ENCODE measurements around the gene IQCM.
"Not testable (repeated sequence)": the region's sequence is repeated elsewhere in the genome, so short reads cannot be mapped to it uniquely, and the experiment has no call there.

IQCM gene

GRCh38 chr4:149555146-149555545, 260.5 kb downstream of the IQCM start:
- DNase-seq = no peak

- DNase-seq = no peak
These were observed 261.6 kb downstream of the IQCM start for GRCh38 chr4:149553959-149554520.

DNA sequence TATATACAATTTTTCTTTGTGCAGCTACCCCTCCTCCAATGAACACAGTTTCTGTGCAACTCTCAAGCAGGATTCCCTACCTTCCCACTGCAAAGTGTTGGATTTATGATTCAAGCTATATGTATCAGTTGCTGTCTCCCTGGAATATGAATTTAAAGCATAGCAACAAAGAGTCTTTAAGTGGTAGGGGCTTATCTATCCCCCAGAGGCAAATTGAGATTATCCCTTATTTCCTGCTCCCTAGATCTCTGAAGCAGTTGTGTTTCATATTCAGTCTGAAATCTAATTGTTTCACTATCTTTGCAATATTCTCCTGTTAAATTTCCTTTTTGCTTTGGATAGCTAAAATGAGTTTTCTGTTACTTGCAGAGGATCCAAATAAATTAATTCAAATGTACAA, 263.0 kb downstream of the IQCM start:
- DNase-seq = no peak

DNA sequence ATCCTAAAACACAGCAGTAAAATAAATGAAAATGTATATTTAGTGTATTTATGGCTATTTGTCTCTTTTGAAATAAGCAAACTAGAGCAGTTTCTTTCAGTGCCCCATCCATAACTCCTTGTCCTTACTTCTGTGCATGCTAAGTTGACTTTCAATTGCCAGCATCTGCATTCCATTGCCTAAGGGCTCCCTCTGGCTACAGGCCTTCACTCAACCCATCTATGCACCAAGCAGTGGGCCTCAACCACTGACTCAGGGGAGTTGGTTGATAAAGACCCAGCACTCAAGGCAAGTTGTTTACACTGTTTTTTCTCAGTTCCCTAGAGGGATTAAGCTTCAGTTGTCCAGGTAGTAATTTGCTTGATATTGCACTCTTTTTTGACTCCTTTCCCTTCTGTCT, 265.7 kb downstream of the IQCM start:
- DNase-seq = no peak

- DNase-seq = no peak
These were observed 280.9 kb downstream of the IQCM start for GRCh38 chr4:149534779-149535178.

DNA sequence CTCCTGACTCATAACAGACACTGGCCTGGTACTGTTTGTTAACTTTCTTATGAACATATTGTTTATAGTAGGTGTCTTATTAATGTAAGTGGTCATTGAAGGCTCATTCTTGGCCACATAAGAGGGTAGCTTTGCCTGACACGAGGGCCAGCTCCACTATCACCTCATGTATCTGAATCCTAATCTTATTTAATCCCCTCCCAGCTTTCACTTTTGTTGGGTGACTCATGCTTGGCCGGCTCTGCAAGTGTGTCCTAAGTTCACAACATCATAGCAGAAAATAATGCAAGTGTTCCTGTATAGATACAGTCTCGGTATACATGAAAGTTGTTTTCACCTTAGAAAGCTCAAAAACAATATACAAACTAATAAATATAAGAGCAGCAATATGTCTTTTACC, 283.8 kb downstream of the IQCM start:
- no peak for DNase-seq

DNA sequence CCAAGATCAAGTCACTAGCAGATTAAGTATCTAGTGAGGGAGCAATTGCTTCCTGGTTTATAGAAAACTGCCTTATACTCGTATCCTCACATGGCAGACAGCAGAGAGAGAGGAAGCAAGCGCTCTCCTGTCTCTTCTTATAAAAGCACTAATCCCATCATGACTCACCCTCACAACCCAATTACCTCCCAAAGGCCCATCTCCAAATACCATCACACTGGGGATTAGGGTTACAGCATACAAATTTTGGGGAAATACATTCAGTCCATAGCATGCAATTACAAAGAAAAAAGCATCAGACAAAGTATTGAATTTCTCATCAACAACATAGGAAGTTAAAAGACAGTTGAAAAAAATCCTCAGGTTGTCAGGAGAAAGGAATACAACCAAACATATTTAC, 292.6 kb downstream of the IQCM start:
- no peak for DNase-seq

- no peak for DNase-seq
These were observed 293.8 kb downstream of the IQCM start for GRCh38 chr4:149521611-149522425.

DNA sequence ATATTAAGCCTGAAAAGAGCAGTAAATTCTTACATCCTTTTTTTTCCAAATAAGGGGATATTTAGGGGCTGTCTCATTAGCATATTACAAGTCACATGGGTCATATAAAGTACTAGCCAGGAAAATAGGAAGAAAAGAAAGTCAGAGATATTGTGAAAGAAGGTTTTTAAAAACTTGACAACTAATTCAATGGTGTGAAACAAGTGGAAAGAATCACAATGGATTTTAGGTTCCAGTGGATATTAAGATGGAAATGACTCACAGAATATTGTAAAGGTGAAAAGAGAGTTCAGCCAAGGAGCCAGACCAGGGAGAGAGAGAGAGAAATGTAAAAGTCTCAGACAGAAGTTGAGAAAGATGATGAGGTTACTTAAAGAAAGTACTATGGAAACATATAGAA, 297.2 kb downstream of the IQCM start:
- no peak for DNase-seq

- no peak for DNase-seq
These were observed 302.6 kb downstream of the IQCM start for GRCh38 chr4:149513081-149513480.

DNA sequence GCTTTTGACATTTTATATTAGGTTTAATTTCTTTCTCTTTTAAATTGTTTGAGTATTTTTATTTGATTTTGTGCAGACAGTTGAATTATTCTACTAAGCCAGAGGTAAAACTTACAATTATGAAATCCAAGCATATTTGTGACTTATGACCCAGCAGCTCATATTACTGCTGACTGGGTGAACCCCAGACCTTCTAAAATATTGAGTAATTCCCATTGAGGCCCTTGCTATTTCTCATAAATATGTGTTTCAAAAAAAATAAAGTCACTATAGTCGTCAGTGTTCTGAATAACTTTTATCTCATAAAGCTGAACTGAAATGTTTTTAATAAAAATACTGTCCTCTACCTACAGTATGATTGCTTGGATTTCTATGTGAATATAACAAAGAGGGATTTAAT, 303.1 kb downstream of the IQCM start:
- no peak for DNase-seq

GRCh38 chr4:149511558-149512298, 303.9 kb downstream of the IQCM start:
- DNase-seq = no peak

- not testable (repeated sequence) for DNase-seq
These were observed 308.3 kb downstream of the IQCM start for GRCh38 chr4:149507309-149507708.

DNA sequence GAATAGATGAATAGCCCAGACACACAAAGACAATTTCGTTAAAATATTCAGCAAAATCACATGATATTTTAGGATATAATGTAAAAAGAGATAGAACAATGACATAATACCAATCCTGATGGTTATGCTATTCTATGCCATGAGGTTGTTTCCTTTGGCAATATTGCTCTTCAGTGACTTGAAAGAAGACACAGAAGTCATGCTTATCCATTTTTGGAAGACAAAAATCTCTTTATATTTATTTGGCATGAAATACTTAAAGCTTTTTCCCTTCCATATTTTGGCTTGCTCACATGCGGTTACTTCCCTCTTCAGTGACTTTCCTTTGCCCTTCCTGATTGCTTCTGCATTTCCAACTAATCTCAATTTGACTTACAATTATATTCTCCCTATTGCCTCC, 314.8 kb downstream of the IQCM start:
- DNase-seq = no peak

DNA sequence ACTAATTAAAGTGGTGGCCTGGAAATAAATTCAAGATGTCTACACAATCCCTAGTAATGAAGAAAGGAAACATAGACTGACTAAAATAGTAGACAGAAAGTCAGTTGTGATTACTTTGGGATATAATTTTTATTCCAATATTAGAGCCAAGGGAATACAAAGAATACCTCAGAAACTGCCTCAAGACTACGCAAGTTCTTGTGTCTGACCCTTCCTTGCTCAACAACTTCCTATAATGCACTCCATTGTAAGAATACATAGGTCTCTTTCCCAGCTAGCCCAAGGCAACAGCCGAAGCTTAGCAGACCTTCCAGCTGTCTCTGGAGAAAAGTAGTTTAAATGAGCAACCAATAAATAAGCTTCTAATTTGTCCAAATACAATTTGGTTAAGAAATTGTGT, 315.9 kb downstream of the IQCM start:
- no peak for DNase-seq

DNA sequence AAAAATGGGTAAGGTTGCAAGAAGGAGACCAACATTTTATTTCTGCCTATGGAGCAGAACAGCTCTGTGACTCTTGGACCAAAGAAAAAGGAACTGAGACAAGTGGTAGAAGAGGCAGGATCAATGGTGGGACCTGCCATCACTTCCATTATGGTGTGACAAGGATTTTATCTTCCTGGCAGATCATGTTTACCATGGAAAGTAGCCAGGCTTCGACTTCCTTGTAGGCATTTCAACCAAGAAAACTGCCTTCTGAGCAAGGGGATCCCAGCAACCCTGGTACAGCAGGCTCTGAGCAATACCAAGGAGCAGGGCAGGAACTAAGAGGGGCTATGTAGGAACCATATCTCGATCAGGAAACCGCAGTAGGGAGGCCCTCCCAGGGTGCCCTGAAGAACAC, 317.4 kb downstream of the IQCM start:
- no peak for DNase-seq

GRCh38 chr4:149493492-149493891, 322.2 kb downstream of the IQCM start:
- DNase-seq = no peak

DNA sequence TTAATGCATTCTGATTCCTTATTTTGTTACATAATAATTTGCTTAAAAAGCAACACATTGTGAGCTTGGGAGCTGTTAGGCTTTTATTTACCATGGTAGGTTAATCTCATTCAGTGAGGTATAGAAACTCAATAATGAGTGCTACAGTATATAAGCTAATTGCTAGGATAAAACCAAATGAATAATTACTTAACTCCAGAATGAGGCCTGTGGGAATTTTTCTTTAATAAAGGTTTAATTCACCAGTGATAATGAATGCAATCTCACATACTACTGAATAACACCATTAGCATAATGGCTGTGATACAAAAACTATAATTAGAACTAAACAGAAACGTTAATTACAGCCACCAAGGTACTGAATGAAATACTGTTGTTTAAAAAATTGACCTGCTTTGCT, 326.3 kb downstream of the IQCM start:
- no peak for DNase-seq

DNA sequence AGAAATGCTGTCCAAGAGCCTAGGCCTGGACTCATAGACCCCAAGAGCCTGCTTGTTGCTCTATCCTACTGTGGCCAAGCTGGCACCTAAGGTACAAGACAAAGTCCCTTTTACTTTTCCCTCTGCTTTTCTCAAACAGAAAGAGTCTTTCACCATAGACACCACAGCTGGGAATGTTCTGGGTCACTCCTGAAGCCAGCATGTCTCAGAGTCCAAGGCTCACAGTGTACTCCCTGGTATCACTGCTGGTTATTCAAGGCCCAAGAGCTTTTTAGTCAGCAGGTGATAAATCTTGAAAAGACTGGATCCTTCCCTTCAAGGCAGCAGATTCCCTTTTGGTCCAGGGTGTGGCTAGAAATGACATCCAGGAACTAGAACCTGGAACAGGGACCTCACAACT, 328.8 kb downstream of the IQCM start:
- no peak for DNase-seq

GRCh38 chr4:149468669-149469068, 347.0 kb downstream of the IQCM start:
- not testable (repeated sequence) for DNase-seq

DNA sequence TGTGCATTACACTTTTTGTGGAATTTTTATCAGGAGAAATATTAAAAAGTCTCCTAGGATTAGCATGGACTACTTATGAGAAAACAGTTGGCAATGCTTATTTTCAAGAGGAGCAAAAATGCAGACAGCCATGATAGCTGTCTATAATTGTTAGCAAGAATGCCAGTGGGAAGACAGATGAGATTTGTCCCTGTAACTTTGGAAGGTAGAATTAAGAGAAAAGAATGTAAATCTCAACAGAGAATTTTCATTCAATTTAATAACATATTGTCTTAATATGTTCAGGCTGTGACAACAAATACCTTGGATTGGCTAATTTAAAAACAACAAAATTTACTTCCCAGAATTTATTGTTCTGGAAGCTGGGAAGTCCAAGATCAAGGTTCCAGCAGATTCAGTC, 349.2 kb downstream of the IQCM start:
- no peak for DNase-seq

GRCh38 chr4:149465955-149466354, 349.7 kb downstream of the IQCM start:
- DNase-seq = no peak

- no peak for DNase-seq
These were observed 372.1 kb downstream of the IQCM start for GRCh38 chr4:149443537-149443936.

GRCh38 chr4:149441338-149441737, 374.3 kb downstream of the IQCM start:
- DNase-seq = no peak
